Activated CD4-positive, alpha-beta T cell treated with anti-CD3 and anti-CD28 coated beads, Interleukin-2, amount 10 ng/mL, durations not matched to agents 7 days and 5 days (primary cell): ENCODE data around the gene ADGRG2. TPM values are rescaled to one million over a fixed set of nuclear protein-coding genes. Genes with fewer than 3 reads are reported as not detected.

Experiments
- total RNA-seq, 2 experiments: library from RNA; stranded (reverse); gene quantifications; one replicate each; pipeline ENCODE4 v1.2.3, GENCODE V29; 2021

ADGRG2 gene
- total RNA-seq, 2 experiments from 2014 or later, result not detected

Other genes starting within 250 kb of the ADGRG2 start
- 10 to 100 TPM; 27.5 to 27.8 TPM for gene PHKA2, start 138.4 kb downstream of the ADGRG2 start, total RNA-seq
- gene PDHA1, start 221.5 kb upstream of the ADGRG2 start, total RNA-seq, result 100 to 1,000 TPM; 114 to 127 TPM